ENCODE results near the gene NDUFAF8. TPM values are rescaled to one million over a fixed set of nuclear protein-coding genes. Genes with fewer than 3 reads are reported as not detected.

The NDUFAF8 gene
- total RNA-seq, 2 donors from 2014 or later = 27.4 to 43.1 TPM

DNA sequence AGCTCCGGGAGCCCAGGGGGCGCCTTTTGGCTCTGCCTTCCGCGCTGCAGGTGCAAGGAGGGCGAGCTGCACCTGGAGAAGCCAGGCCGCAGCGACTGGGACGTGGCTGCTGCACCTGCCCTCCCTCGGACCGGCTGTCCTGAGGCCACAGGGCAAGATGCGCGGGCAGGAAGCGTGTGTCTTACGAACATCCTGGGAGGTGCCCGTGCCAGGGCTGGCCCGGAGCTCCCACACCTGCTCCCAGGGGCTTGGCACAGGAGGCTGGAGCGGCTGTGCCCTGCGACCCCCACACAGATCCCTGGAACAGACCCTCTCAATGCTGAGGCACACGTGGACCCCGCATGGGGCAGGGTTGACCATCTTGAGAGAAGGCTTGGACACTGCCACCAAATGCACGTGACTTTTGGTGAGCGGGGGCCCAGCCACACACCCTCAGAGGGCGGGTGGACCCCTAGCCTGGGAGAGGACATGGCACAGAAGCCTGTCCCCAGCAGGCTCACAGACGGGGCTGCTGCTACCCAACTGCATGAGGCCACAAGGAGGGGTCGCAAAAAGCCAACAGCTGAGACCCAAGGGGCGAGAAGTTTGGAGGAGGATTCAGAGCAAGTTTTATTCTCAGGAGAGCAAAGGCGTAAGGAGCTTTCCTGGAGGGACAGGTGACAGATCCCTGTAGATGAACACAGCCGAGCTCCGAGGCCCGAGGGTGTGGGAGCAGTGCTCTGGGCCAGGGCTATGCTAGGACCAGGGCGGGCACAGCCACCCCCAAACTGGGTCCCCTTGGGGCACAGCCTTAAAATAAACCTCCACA is 11.4 kb downstream of the NDUFAF8 start:
- 92% methylated on average over 28 of the region's 31 CpGs for WGBS
- intact Hi-C loops (cut with DNase I) = loop anchor here (5.0 kb wide), 2 partner anchors 42 to 352 kb away; no protein-coding TSS in a partner anchor
- TF ChIP-seq POLR2AphosphoS5 (IDR thresholded peaks at IDR 0.05) = no peak
- no peak for TF ChIP-seq POLR2A (IDR thresholded peaks at IDR 0.05)
- TF ChIP-seq, protein P1, sequence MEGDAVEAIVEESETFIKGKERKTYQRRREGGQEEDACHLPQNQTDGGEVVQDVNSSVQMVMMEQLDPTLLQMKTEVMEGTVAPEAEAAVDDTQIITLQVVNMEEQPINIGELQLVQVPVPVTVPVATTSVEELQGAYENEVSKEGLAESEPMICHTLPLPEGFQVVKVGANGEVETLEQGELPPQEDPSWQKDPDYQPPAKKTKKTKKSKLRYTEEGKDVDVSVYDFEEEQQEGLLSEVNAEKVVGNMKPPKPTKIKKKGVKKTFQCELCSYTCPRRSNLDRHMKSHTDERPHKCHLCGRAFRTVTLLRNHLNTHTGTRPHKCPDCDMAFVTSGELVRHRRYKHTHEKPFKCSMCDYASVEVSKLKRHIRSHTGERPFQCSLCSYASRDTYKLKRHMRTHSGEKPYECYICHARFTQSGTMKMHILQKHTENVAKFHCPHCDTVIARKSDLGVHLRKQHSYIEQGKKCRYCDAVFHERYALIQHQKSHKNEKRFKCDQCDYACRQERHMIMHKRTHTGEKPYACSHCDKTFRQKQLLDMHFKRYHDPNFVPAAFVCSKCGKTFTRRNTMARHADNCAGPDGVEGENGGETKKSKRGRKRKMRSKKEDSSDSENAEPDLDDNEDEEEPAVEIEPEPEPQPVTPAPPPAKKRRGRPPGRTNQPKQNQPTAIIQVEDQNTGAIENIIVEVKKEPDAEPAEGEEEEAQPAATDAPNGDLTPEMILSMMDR (IDR thresholded peaks at IDR 0.05) = no peak
- Histone ChIP-seq H3K4me1 (replicated peaks) (peaks cover 4% of the 10 kb centered on the region), H3K36me3 (peaks cover 0 to 3% of the 10 kb centered on the region in 2 donors), H3K4me3 (no peak overlapping the region), H3K9me3 (no peaks in the 10 kb centered on the region), H3K27ac (no peak overlapping the region), H3K27me3 (replicated peaks; ENCODE audit: insufficient read depth) (no peaks in the 10 kb centered on the region)
- no peak for DNase-seq (ENCODE audit: low spot score)

GRCh38 chr17:81251094-81251708 is 12.1 kb downstream of the NDUFAF8 start:
- intact Hi-C loops (cut with DNase I) = loop anchor here (5.0 kb wide), 2 partner anchors 41 to 351 kb away; no protein-coding TSS in a partner anchor

DNA sequence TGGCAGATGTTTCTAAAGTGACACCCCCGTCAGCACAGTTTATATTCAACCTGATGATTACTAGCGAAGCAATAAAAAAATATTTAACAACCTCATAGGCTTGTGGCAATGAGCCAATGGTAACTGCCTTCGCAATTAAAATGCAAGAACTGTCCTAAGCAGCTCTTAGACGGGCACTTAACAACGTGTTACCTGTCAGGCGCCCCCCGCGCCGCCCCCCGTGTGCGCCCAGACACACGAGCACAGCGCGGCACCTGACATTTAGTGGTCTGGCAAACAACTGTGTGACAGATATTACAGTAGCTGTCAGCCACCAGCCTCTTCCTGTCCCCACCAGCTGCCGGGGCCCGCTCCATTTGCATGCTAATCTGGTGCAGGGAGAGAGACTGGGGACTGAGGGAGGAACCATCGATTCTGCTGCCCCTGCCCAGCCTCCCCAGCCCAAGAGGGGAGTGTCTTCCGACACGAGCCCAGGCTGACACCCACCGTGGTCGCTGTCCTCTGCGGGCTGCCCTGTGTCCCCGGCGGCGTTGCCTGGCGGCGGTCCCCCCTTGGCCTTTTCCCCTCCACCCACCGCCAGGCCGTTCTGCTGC is 12.7 kb downstream of the NDUFAF8 start:
- no peaks in the 10 kb centered on the region for H3K9me3 ChIP-seq
- H3K4me3 ChIP-seq = no peak overlapping the region
- 60% methylated on average over 29 of the region's 29 CpGs for WGBS
- H3K4me1 ChIP-seq (replicated peaks) = peaks cover 7% of the 10 kb centered on the region
- no peak for DNase-seq (ENCODE audit: low spot score)
- intact Hi-C loops (cut with DNase I) = loop anchor here (5.0 kb wide), 2 partner anchors 40 to 350 kb away; no protein-coding TSS in a partner anchor
- peaks cover 0 to 3% of the 10 kb centered on the region in 2 donors for H3K36me3 ChIP-seq
- no peak for TF ChIP-seq POLR2AphosphoS5 (IDR thresholded peaks at IDR 0.05)
- TF ChIP-seq, protein P1 (IDR thresholded peaks at IDR 0.05) = no peak
- TF ChIP-seq POLR2A (IDR thresholded peaks at IDR 0.05) = no peak
- H3K27ac ChIP-seq = no peak overlapping the region
- no peaks in the 10 kb centered on the region for H3K27me3 ChIP-seq (replicated peaks; ENCODE audit: insufficient read depth)

More at GRCh38 chr17:81251094-81251708, 12.1 kb downstream of the NDUFAF8 start:
- peaks cover 7% of the 10 kb centered on the region for H3K4me1 ChIP-seq (replicated peaks)
- peaks cover 0 to 3% of the 10 kb centered on the region in 2 donors for H3K36me3 ChIP-seq
- 73% methylated on average over 25 of the region's 25 CpGs for WGBS
- no peak overlapping the region for H3K4me3 ChIP-seq
- TF ChIP-seq, protein P1 (IDR thresholded peaks at IDR 0.05) = no peak
- TF ChIP-seq POLR2A (IDR thresholded peaks at IDR 0.05) (no peak), POLR2AphosphoS5 (IDR thresholded peaks at IDR 0.05) (no peak)
- no peaks in the 10 kb centered on the region for H3K9me3 ChIP-seq
- no peak overlapping the region for H3K27ac ChIP-seq
- DNase-seq (ENCODE audit: low spot score) = no peak
- no peaks in the 10 kb centered on the region for H3K27me3 ChIP-seq (replicated peaks; ENCODE audit: insufficient read depth)

- TF ChIP-seq, protein P1 (IDR thresholded peaks at IDR 0.05) = no peak
- TF ChIP-seq POLR2AphosphoS5 (IDR thresholded peaks at IDR 0.05) = no peak
- TF ChIP-seq POLR2A (IDR thresholded peaks at IDR 0.05) = no peak
- Histone ChIP-seq H3K27ac (no peak overlapping the region), H3K9me3 (no peaks in the 10 kb centered on the region), H3K36me3 (peaks cover 0 to 3% of the 10 kb centered on the region in 2 donors), H3K4me1 (replicated peaks) (peaks cover 7% of the 10 kb centered on the region), H3K27me3 (replicated peaks; ENCODE audit: insufficient read depth) (no peaks in the 10 kb centered on the region), H3K4me3 (no peak overlapping the region)
- intact Hi-C loops (cut with DNase I) = loop anchor here (5.0 kb wide), 2 partner anchors 40 to 350 kb away; no protein-coding TSS in a partner anchor
- 85% methylated on average over 15 of the region's 15 CpGs for WGBS
- no peak for DNase-seq (ENCODE audit: low spot score)
Observed at GRCh38 chr17:81252326-81252986, 13.3 kb downstream of the NDUFAF8 start.

Measured in prostate gland (tissue), 2 donors.